HG03571 (cell line): Measurements from ENCODE around the gene GLRX3.

Source experiments
- ATAC-seq: cut with Tn5 transposase; IDR thresholded peaks from one replicate; pipeline ENCODE4 v1.9.1; 2021; ENCODE audit not compliant: unreplicated experiment

The GLRX3 gene

GRCh38 chr10:130203626-130204025, 67.4 kb downstream of the GLRX3 start:
- ATAC-seq, result no peak

- ATAC-seq, result no peak
Observed at GRCh38 chr10:130206216-130206737, 70.1 kb downstream of the GLRX3 start.

GRCh38 chr10:130207205-130207604, 71.0 kb downstream of the GLRX3 start:
- no peak for ATAC-seq

GRCh38 chr10:130208807-130209206, 72.6 kb downstream of the GLRX3 start:
- ATAC-seq, result no peak

- ATAC-seq, result no peak
Observed at GRCh38 chr10:130212746-130213145, 76.6 kb downstream of the GLRX3 start.

GRCh38 chr10:130213286-130214080, 77.3 kb downstream of the GLRX3 start:
- ATAC-seq, result no peak

- no peak for ATAC-seq
Observed at GRCh38 chr10:130214431-130214830, 78.2 kb downstream of the GLRX3 start.

GRCh38 chr10:130215151-130215930, 79.2 kb downstream of the GLRX3 start:
- no peak for ATAC-seq

GRCh38 chr10:130215931-130216231, 79.7 kb downstream of the GLRX3 start:
- no peak for ATAC-seq

- no peak for ATAC-seq
Observed at GRCh38 chr10:130218181-130218641, 82.0 kb downstream of the GLRX3 start.

- no peak for ATAC-seq
Observed at GRCh38 chr10:130218936-130219335, 82.7 kb downstream of the GLRX3 start.

- no peak for ATAC-seq
Observed at GRCh38 chr10:130220251-130221185, 84.3 kb downstream of the GLRX3 start.

- no peak for ATAC-seq
Observed at GRCh38 chr10:130221456-130222375, 85.5 kb downstream of the GLRX3 start.

- ATAC-seq, result no peak
Observed at GRCh38 chr10:130222381-130222780, 86.2 kb downstream of the GLRX3 start.

GRCh38 chr10:130224228-130224627, 88.0 kb downstream of the GLRX3 start:
- no peak for ATAC-seq

GRCh38 chr10:130226012-130226411, 89.8 kb downstream of the GLRX3 start:
- no peak for ATAC-seq

GRCh38 chr10:130227883-130228282, 91.7 kb downstream of the GLRX3 start:
- no peak for ATAC-seq
